Measurements from ENCODE around the gene AMHR2.
"Not testable (repeated sequence)": the region's sequence is repeated elsewhere in the genome, so short reads cannot be mapped to it uniquely, and the experiment has no call there.

AMHR2 gene

DNA sequence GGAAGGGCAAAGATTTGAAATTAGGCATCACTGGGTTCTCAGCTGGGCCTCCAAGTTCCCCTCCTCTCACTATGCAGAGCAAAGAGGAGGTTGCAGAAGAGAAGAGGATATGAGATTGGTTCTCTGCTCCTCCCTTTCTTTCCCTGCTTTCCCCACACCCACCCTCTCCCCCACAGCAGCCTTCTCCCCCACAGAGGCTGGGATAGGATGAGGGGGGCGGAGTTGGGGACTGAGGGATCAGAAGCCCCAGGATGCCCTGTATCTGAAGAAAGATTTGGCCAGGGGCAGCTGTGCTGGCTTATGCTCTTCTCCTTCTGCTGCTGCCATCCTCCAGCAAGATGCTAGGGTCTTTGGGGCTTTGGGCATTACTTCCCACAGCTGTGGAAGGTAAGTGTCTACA, at the start of gene AMHR2:
Gene AMHR2, plus strand, starts transcription at position 259 of the 400 bp plus-strand sequence. Its CDS starts 80 bp downstream, at position 339.
- TF ChIP-seq CTCF (IDR thresholded peaks at IDR 0.05; ENCODE audit: insufficient read depth, low read depth, low read length, missing control alignments) = no peak
- H3K4me3 ChIP-seq (ENCODE audit: low read length) = no peak within 1 kb of the TSS
- no peak for DNase-seq (ENCODE audit: low read depth)

- H3K4me3 ChIP-seq (ENCODE audit: low read length); DNase-seq (ENCODE audit: low read depth): not testable (repeated sequence)
Observed at GRCh38 chr12:53374277-53374676, 49.4 kb upstream of the AMHR2 start.

GRCh38 chr12:53376747-53377146, 46.9 kb upstream of the AMHR2 start:
- no peak overlapping the region for H3K4me3 ChIP-seq (ENCODE audit: low read length)
- TF ChIP-seq CTCF (IDR thresholded peaks at IDR 0.05; ENCODE audit: insufficient read depth, low read depth, low read length, missing control alignments) = no peak
- no peak for DNase-seq (ENCODE audit: low read depth)

- no peak for TF ChIP-seq CTCF (IDR thresholded peaks at IDR 0.05; ENCODE audit: insufficient read depth, low read depth, low read length, missing control alignments)
- no peak overlapping the region for H3K4me3 ChIP-seq (ENCODE audit: low read length)
- DNase-seq (ENCODE audit: low read depth) = no peak
Observed at GRCh38 chr12:53378222-53378621, 45.4 kb upstream of the AMHR2 start.

DNA sequence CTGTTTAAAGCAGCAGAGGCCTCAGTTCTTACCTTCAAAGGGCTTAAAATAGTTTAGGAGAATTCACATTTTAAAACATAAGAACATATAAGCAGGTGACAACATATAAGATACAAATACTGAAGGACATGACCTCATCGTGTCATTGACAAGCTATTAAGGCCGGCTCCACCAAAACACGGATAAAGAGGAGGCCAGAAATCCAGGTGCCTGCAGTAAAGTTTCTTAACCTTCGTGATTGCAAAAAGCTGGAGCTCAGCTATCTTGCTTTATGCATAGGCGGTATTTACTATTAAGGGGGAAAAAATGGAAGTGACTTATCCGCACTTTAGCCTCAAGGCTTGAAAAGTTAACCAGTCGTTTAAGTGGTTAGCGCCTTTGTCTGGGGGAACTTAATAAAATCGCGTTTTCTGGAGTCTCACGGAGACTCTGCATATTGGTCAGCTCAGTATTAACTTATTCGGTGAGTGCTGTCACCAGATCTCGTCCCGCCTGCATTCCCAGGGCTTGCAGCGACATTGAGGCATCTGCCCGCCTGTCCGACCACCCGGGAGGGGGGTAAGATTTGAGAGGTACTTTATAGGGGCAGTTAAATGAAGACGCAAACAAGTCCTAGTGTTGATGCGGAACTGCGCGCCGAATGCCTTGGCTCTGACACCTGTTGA, 44.8 kb upstream of the AMHR2 start:
- no peak for TF ChIP-seq CTCF (IDR thresholded peaks at IDR 0.05; ENCODE audit: insufficient read depth, low read depth, low read length, missing control alignments)
- peak overlapping the region; percentile 50 for H3K4me3 ChIP-seq (ENCODE audit: low read length)
- DNase-seq (ENCODE audit: low read depth) = no peak

- DNase-seq (ENCODE audit: low read depth) = peak; percentile 100
- TF ChIP-seq CTCF (IDR thresholded peaks at IDR 0.05; ENCODE audit: insufficient read depth, low read depth, low read length, missing control alignments) = no peak
- H3K4me3 ChIP-seq (ENCODE audit: low read length) = peak overlapping the region; percentile 50
Observed at GRCh38 chr12:53379389-53380103, 44.1 kb upstream of the AMHR2 start.

GRCh38 chr12:53380104-53380793, 43.4 kb upstream of the AMHR2 start, which contains the start of gene SP1:
Gene SP1 (plus strand): TSS chr12:53380176. CDS start chr12:53380292, 116 bp downstream.
- H3K4me3 ChIP-seq (ENCODE audit: low read length) = peak within 1 kb of the TSS; percentile 50
- TF ChIP-seq CTCF (IDR thresholded peaks at IDR 0.05; ENCODE audit: insufficient read depth, low read depth, low read length, missing control alignments) = no peak
- peak; percentile 95 for DNase-seq (ENCODE audit: low read depth)
